ENCODE measurements around the gene FILIP1.

The FILIP1 gene

DNA sequence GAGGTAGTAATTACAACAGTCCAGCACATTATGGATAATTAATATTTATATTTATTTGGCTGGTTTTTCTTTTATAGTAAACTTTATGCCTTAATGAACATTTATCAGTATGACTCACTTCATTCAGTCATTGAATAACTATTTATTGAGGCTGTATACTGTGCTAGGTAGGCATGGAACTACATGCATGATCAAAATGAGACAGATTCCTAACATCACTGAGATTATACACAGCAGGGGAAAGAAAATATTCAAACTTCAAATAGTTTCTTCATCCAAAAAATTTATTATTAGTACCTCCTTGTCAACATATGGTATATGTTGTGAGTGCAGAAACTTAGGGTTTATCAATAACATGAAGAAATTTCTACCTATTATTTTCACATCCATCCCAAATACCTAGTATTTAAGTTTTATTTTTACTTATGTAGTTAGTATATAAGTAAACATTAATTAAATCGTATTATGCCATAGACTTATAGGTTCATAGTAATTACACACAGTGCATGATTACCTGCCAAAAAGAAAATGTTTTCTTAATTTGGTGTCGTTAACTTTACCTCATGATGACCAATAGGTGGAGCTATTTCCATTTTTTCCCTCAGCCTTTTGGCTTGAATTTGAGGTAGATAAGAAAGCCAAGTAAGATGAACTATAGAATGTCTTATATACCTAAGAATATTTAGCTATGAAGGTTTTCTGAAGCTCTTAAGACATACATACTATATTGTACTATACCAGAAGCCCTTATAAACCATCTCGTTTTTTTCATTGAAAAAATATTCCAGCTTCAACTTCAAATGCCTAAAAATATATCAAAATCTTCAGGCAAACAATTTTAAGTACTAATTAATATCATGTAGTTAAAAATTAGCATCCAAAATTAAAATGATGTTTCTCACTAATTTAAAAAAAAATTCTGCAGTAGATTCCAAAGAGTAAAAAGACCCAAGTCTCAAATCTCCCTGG lies 196.5 kb downstream of the FILIP1 start:
- DNase-seq (ENCODE audit: low spot score): no peak

DNA sequence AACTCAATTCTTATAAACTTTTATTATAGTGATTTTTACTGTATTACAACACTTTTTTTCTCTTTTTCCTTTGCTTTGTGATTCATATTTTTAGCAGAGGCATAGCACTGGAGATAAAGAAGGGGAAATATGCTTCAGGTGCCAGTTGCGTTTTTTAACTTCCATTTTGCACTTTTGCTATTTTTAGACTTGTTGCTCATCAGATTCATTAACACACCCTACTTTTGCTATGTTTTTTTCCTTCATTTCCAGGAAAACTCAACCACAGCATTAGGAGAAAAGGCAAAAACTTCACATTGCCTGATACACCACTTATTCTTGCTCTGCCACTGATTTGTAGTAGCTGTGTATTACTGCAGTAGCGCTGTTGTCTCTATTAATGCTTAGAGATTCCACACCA lies 201.0 kb downstream of the FILIP1 start:
- no peak for DNase-seq (ENCODE audit: low spot score)

DNA sequence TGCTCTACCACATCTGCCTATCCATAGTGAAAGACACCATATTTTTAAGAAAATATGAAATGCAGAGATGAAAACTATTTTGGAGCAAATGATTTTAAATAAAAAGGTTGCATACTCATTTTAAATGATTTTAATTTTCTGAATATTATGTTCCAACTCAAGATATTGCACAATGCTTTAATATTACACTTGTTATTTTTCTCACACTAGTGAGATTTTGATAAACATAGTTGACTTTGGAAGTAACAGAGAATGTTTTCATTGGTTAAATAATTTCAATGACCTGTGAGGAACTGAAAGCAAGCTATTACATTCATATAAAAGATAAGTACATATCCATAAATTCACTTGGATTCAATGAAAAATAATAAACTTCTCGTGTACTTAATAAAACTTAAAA lies 201.9 kb downstream of the FILIP1 start:
- no peak for DNase-seq (ENCODE audit: low spot score)

DNA sequence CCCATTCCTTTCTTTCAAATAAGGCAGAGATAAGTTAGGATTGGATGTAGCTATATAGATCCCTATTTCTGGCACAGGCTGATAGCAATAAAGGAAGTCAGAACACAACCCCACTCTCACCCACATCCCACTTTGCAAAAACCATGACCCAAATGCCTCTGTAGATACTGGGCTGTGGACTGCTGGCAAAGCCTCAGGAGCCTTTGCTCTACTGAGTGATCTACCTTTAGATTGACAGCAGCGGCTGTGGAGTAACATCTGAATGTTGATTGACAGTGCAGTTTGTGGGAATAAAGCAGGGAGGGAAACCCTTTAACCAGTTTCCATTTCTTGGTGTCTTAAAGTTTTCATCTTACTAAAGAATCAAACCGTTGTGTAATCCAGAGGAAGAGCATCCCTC lies 202.3 kb downstream of the FILIP1 start:
- no peak for DNase-seq (ENCODE audit: low spot score)

DNA sequence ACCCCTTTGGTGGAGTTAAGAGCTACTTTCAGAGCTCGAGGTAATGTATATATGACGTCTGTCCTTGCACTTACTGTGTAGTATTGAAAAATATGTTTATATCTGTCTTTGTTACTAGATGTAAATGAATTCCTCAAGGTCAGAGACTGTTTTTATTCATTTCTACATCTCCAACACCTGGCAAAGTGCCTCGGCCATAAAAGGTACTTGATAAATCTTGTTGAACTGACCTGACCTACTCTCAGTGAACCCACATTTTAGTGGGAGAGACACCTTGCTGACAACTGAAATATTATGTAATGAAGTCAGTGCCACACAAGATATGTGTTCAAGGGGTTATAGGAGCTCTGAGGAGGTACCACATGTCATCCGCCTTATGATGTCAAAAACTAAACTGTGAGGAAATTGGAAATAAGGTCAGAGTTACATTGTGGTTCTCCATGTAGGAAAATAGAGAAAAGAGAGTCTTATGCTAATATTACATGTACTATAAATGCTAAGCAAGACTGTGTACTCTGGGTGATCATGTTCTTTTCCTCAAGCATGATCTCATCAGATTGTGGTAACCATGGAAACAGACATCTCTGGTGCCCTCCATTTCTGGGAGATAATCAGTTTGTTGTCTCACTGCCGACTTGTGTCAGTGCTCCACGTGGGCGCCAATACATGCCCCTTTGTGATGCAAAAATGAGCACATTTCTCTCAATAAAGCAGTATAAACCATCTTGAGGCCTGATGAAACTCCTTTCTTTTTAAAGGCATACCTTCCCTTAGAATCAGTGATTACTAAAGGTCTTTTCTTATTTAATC lies 203.3 kb downstream of the FILIP1 start:
- no peak for DNase-seq (ENCODE audit: low spot score)

DNA sequence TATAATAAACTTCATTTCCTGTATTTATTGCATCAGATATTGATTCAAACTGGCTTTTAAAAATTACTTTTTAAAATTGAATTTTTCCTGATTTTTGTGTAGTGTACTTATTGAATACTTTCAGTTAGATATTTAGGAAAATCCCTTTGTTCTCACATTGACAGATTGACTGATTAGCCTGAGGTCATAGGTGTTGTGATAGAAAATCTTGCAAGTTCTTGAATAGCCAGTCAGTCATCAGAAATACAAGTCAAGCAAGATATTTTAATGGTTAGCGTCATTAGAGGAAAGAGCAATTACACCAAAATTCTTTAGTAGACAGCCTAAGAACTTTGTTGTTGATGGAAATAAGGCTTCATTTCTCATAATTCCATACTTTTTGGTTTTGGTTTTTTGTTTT lies 205.6 kb downstream of the FILIP1 start:
- no peak for DNase-seq (ENCODE audit: low spot score)

DNA sequence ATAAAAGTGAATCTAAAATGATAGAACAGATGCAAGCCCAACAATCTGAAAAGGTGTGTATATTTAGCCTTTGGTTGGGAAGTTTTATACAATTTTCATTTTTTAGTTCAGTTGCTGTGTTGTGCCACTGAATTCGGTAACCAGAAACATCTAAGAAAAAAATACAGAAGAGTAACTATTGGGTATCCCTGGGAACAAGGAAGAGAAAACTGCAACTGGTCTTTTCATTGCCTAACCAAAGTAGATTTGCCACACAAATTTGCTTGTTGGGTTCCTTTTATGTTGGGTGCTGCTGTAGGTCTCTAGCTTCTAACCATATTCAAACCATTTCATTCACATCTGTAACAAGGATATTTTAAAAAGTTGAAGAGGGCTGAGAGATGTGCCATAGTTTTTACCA lies 206.2 kb downstream of the FILIP1 start:
- no peak for DNase-seq (ENCODE audit: low spot score)

DNA sequence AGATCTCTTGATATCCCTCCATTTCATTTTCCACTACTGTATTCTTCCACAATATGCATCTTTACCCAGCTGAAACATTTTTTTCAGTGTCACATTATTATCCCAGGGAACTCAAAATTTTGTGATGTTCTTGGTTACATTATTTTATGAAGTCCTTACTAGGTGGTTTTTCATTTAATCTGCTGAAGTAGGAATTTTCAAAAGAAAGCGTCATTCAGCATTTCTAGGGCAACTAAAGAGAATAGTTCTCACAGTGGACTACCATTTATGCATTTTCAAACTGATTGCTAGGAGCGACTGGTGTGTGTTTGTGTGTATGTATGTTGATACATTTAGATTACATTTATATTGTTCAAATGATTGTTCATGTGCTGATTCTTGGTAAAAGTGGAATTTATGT lies 206.6 kb downstream of the FILIP1 start:
- DNase-seq (ENCODE audit: low spot score): no peak

DNA sequence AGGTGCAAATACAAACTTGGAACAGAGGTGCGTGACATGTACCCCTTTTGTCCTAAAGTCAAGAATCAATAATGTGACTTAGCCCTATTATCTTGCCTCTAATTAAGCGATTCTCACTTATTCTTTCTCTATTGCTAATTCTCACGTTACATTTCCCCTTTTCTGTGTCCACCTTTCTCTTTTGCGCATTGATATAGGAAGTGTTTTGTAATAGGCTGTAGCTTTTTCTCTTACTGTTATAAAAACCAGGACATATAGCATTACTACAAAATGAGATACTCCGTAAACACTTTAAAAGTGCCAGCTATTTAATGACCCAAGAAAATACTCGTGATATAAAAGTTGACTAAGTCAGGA lies 208.3 kb downstream of the FILIP1 start:
- DNase-seq (ENCODE audit: low spot score): no peak

DNA sequence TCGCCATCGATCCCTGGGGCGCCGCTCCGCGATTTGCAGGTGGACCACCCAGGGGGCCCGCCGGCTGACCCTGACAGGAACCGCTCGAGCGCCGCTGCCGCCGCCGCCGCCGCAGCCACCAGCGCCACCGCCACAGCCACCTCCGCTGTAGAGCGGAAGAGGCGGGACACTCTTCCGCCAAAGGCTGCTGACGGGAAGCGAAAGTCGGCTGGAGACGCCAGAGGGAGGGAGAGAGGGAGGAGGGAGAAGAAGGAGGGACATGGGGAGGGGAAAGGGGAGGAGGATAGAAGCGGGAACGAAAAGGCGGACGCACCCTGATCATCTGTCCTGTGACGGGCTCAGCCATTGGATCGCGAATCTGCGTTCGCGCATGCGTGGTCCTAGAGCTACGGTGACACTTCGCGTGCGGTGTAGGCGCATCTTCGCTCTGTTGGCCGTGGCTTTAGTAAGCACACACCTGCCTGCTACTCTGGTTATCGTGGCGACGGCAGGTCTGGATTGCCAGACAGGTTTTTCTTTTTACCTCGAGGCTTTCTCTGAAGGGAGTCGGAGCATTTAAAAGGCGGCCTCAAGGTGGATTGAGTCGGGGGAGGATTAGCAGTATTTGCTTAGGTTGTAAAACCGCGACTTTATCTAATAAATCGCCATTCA lies 208.8 kb downstream of the FILIP1 start, which contains the start of gene TMEM30A:
Gene TMEM30A, minus strand, starts transcription at position 161 of the 651 bp plus-strand sequence. Its CDS starts 154 bp downstream, at position 7.
- DNase-seq (ENCODE audit: low spot score): peak; percentile 97

DNA sequence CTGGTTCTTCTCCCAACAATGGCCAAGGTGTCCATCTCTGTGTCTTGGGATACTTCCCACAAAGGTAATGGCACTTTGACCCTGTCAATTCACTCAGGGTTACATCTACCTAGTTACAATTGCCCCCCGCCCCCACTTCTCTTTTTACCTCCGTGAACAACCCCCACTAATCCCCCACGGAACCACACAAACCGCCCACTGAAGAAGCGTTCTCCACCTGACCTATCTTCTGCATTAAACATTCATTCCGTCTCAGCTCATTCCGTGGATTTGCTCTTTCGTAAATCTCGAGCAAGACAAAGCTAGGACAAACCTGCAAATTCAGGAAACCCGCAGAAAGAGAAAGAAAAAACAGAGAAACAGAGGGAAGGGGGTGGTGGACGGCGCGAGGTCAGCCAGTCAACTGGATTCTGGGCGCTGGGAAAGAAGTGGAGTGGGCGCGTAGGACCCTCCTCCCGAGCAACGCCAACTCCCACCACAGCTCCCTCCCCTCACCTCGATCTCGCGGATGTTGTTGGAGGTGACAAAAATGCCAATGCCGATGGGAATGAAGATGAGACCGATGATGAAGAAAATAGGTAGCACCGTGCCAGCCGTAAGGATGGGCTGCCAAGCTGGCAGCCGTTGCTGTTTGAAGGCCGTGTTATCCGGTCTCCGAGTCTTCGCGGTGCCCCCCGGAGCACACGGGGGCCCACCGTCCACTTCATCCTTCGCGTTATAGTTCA lies 209.5 kb downstream of the FILIP1 start:
- DNase-seq (ENCODE audit: low spot score): no peak

DNA sequence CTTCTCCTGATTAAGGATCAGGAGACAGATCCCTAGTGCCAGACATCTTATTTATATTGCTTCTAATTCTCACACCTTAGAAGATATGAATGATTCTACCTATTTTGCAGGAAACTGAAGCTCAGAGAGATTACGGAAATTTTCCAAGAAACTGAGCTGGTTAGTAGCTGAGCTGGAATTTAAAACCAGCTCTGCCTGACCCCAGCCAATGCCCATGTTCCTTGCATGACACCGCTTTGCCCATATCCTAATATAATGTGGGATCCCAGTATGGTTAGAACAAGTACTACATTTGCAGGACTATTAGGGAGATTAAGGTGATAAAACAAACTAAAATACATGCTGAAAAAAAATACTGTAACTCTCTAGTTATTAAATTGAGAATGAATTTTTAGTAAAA lies 210.9 kb downstream of the FILIP1 start:
- DNase-seq (ENCODE audit: low spot score): no peak

DNA sequence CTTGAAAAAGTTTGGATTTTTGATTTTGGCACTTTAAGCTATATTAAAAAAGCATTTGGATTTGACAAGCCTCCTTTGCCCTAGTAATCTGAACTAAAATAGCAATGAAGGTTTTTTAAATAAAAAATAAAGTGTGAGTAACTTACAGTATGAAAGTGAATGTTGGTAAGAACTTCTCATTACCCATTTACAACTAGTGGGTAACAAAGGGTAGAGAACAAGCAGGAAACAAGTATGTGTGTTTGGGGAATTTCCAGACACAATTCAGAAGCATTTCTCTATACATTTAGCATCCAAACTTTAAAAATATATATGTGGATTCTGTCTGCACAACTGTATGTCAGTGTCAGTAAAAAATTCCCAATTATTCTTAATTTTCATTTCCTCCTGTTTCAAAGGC lies 211.9 kb downstream of the FILIP1 start:
- no peak for DNase-seq (ENCODE audit: low spot score)

DNA sequence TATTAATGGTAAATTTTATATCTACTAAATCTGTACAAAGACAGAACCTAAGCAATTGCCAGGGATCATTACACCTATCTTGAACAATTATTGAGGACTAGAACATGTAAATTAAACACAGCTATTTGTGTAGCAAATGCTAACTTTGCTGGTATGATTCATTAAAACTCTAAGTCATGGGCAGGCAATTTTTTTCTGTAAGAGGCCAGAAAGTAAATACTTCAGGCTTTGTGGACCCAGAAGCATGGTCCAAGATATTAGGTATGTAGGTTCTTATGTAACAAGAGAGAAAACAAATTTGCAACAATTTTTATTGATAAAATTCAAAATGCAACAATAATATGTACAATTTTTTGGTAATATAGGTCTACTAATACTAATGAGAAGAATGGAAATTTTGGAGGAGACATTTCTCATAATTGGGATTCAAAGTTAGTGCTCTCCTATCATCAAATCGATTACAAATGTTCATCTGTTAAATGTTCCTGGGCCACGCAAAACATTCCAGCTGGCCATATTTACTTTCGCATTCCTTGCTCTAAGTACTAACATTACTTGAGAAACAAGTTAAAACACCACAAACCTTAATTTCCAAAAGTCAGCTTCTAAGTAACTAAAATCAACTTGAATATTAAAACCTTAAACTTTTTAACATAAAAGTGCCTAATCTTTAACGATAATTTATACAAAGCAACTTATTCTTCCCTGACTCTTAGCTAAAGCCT lies 213.3 kb downstream of the FILIP1 start:
- DNase-seq (ENCODE audit: low spot score): no peak

DNA sequence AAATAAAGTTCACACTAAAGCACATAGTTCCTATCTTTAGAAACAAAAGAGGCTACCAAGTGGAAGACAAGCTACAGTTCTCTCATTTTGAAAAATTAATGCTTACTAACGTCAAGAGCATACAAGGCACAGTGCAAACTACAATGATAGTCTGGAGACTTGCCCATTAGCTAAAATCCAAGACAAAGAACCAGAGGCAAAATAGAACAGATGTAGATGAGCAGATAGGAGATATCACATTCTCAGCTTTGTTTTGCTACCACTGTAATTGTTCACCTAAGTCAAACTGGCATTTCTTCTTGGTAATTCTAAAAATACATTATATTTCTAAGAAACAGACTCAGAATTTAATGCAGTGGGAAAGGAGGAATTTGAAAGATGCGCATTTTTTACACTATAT lies 214.2 kb downstream of the FILIP1 start:
- DNase-seq (ENCODE audit: low spot score): no peak

DNA sequence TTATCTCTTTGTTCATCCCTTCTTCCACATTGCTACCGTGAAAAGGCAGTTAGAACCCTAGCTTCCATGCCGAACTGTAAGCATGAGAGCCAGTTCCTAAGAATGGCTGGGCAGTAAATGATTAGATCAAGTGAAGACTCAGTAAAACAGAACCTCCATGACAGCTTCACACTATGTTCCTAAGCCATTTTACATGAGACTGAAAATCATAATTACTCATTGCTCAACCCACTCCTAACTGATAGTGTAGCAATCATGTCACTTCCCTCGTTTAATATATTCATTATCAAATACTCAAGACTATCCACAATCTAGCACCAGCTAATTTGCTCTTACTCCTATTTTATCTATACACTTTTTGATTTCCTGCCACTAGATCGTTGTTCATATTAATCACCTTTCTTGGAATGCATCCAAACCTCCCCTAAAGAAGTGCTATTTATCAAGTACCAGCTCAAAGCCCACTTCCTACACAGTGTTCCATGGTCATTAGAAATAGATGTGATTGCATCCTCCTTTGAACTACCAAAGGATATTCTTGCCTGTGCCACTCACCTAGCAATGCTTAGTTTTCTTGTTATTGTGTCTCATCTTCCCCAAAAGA lies 215.0 kb downstream of the FILIP1 start:
- no peak for DNase-seq (ENCODE audit: low spot score)

DNA sequence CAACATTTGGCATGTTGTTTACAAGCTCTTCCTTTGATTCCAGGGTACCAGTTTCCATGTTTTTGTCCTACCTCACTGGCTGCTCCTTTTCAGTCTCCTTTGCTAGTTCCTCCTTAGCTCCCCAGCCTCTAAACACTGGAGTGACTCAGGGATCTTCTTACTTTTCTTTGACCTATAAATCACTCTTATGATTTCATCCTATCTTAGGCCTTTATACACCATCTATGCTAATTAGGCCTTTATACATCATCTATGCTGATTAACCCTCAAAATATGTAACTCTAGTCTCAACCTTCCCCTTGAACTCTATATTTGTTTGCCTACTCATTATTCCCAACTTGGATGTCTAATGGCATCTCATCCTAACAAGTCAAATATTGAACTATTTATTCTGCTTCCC lies 218.5 kb downstream of the FILIP1 start:
- DNase-seq (ENCODE audit: low spot score): no peak

DNA sequence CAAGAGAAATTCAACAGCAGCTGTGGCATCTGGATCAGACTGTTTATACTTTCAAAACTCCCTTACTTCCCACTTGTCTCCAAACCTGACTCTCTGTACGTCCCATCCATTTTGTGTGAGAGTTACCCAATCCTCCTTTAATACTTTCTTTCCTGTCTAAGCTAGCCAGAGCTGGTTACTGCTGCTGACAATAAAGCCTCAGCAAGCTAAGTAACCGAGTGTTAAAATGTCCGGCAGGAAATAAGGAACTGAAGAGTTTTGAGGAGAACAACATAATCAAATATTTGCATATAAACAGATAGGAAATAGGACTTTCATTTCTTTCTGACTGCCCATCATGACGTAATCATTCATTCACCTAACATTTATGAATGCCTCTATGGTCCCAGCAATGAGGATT lies 220.6 kb downstream of the FILIP1 start:
- DNase-seq (ENCODE audit: low spot score): no peak

DNA sequence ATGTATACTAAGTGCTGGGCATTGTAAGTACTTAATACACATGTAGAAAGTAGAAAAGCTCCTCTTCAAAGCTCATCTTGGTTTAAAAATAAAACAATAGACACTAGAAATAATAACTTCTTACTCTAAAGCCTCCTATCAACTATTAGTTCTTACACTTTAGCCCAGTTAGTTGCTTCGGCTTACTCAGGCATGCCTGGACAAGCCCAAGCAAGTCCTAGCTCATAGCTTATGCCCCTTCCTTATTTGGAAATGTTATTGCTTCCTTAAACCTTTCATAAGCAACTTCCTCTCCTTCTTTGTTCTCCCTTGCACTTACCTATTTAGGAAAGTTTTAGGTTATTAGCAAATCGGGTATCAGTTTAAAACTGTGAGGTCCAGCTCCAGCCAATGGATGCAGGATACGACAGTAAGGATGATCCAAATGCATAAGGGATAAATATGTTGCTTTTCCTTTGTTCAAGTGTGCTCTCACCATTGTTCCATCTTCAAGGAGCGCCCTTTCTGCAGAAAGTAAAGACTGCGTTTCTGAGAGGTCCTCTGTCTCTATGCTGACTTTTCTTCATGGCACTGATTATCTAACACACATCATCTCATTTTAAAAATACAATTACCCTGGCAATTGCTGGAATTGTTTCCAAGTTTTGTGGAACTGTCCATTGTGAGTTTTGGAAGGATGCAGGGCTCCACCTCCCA lies 221.3 kb downstream of the FILIP1 start:
- no peak for DNase-seq (ENCODE audit: low spot score)

DNA sequence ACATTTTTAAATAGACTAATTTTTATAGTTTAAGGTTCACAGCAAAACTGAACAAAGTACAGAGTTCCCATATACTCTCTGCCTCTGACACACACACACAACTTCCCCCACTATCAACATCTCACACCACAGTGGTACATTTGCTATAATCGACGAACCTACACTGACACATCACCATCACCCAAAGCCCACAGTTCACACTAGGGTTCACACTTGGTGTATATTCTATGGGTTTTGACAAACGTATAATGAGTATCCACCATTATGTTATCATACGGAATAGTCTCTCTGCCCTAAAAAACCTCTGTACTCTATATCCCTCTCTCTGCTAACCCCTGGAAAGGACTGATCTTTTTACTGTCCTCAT lies 224.6 kb downstream of the FILIP1 start:
- no peak for DNase-seq (ENCODE audit: low spot score)

All from ecto neural progenitor cell (in vitro differentiated cells).